GM13976 (cell line): Measurements from ENCODE around the gene TRIM62.
A peak's percentile ranks its signal among the peaks of the same experiment; 100 is the strongest.

Source experiments
- DNase-seq: peaks from one replicate; pipeline ENCODE4 v3.0.0; 2012; ENCODE audit warnings: low spot score
- CTCF ChIP-seq: IDR thresholded peaks from 2 replicates; pipeline ENCODE4 v1.5.1; 2012; ENCODE audit warnings: borderline replicate concordance, mild to moderate bottlenecking; ENCODE audit not compliant: insufficient read depth; ENCODE audit errors: extremely low read depth, missing control alignments, control extremely low read depth
- in situ Hi-C: fragments of 300-500 bp; cut with MboI; formaldehyde crosslinking; loops from one replicate; pipeline ENCODE4 v1.12.0; 2022; ENCODE audit warnings: low sequenced_read_pairs, mixed read lengths, inconsistent platforms; ENCODE audit not compliant: unreplicated experiment

Gene TRIM62

GRCh38 chr1:33148615-33149014 is 33.2 kb downstream of the TRIM62 start:
- TF ChIP-seq CTCF: no peak
- in situ Hi-C loops: no loop called here
- no peak for DNase-seq

- TF ChIP-seq CTCF: peak; percentile 23
- in situ Hi-C loops: no loop called here
- no peak for DNase-seq
Observed at GRCh38 chr1:33147997-33148314, 33.9 kb downstream of the TRIM62 start.

- DNase-seq: no peak
- in situ Hi-C loops: no loop called here
- no peak for TF ChIP-seq CTCF
Observed at GRCh38 chr1:33147275-33147996, 34.4 kb downstream of the TRIM62 start.

- no peak for TF ChIP-seq CTCF
- in situ Hi-C loops: no loop called here
- no peak for DNase-seq
Observed at GRCh38 chr1:33146003-33146402, 35.8 kb downstream of the TRIM62 start.

GRCh38 chr1:33143698-33144097 is 38.1 kb downstream of the TRIM62 start:
- no peak for DNase-seq
- in situ Hi-C loops: no loop called here
- TF ChIP-seq CTCF: no peak

- TF ChIP-seq CTCF: no peak
- no peak for DNase-seq
- in situ Hi-C loops: no loop called here
Observed at GRCh38 chr1:33143176-33143575, 38.7 kb downstream of the TRIM62 start.
